K562 (cell line): Measurements from ENCODE around the gene EN2. TPM values are rescaled to one million over a fixed set of nuclear protein-coding genes. Genes with fewer than 3 reads are reported as not detected.

Source experiments
- ATAC-seq: fragments of 200-7000 bp; cut with Tn5 transposase; 3 replicates; pipeline ENCODE4 v1.9.1; 2020; ENCODE audit warnings: moderate library complexity
- BruUV-seq: library from RNA; stranded (reverse); fragments of 400-500 nt; replicated peaks from 2 replicates; lab custom pipeline; 2021; lab: Mats Ljungman, UMichigan
- CTCF ChIA-PET: fragments of 300-600 bp; formaldehyde crosslinking; extraction: SDS; loops from one replicate; lab custom pipeline; 2021; ENCODE audit warnings: low intra/inter-chr PET ratio; lab: Yijun Ruan, JAX
- POLR2A ChIA-PET: fragments of 300-600, 350-650 bp; sonication (Branson Sonifier 250); formaldehyde crosslinking; extraction: SDS; loops from one replicate; lab custom pipeline; 2021; ENCODE audit warnings: antibody characterized with exemption, inconsistent platforms; lab: Yijun Ruan, JAX
- DNase-seq, 4 experiments: peaks; one replicate each; pipeline versions ENCODE4 v3.0.0 to v3.0.0-alpha.2; 2011 to 2018; ENCODE audit warnings: low spot score in 3 of 4, mixed read lengths in 3 of 4; ENCODE audit errors: extremely low read depth in 1 of 4
- FAIRE-seq: peaks from 2 replicates; lab custom pipeline; 2011; peaks lifted over from hg19 to GRCh38; lab: Jason Lieb, UNC
- H2AFZ ChIP-seq: 2 replicates; pipeline ENCODE4 v1.6.0; 2011; ENCODE audit warnings: low read depth, low read length, control low read depth, inconsistent platforms
- H3K27ac ChIP-seq: fragments of 200-600 bp; 3 replicates; pipeline ENCODE4 v1.8.0; 2011; ENCODE audit warnings: low read depth, mild to moderate bottlenecking, control low read depth, inconsistent platforms, low read length, moderate library complexity, mixed read lengths; ENCODE audit errors: extremely low read depth
- H3K27me3 ChIP-seq, 2 experiments: fragments of 300-600 bp in 1 of 2; 2 replicates in 1 of 2; 3 replicates in 1 of 2; pipeline versions ENCODE4 v1.6.0 to v1.8.0; 2011; ENCODE audit warnings: inconsistent platforms in 2 of 2, low read length in 2 of 2, mild to moderate bottlenecking in 1 of 2, mixed read lengths in 1 of 2, moderate library complexity in 1 of 2; ENCODE audit not compliant: control insufficient read depth in 2 of 2, insufficient read depth in 2 of 2
- H3K36me3 ChIP-seq: fragments of 300-600 bp; 3 replicates; pipeline ENCODE4 v1.8.0; 2011; ENCODE audit warnings: mild to moderate bottlenecking, low read length, inconsistent platforms; ENCODE audit not compliant: control insufficient read depth, insufficient read depth
- H3K4me1 ChIP-seq, 2 experiments: fragments of 200-600 bp in 1 of 2; replicated peaks in 1 of 2; 2 replicates in 1 of 2; 3 replicates in 1 of 2; pipeline versions ENCODE4 v1.5.1 to v1.8.0; 2011; ENCODE audit warnings: inconsistent platforms in 2 of 2, low read length in 2 of 2, mild to moderate bottlenecking in 1 of 2, mixed read lengths in 1 of 2, moderate library complexity in 1 of 2; ENCODE audit not compliant: control insufficient read depth in 2 of 2, insufficient read depth in 2 of 2
- H3K4me2 ChIP-seq: 2 replicates; pipeline ENCODE4 v1.6.1; 2011; ENCODE audit warnings: low read length, control low read depth, inconsistent platforms, mixed read lengths; ENCODE audit not compliant: insufficient read depth
- H3K4me3 ChIP-seq: fragments of 200-600 bp; sonication (generic), shearing (Covaris generic); 2 replicates; pipeline ENCODE4 v1.5.1; 2016; ENCODE audit warnings: control low read depth, inconsistent platforms
- H3K79me2 ChIP-seq: fragments of 200-600 bp; 3 replicates; pipeline ENCODE4 v1.8.0; 2011; ENCODE audit warnings: low read length, inconsistent platforms; ENCODE audit not compliant: control insufficient read depth, insufficient read depth
- H3K9ac ChIP-seq, 2 experiments: 2 replicates each; pipeline versions ENCODE4 v1.6.0 to v1.6.1; 2011; ENCODE audit warnings: low read depth in 2 of 2, low read length in 2 of 2, control low read depth in 1 of 2, inconsistent platforms in 1 of 2, mild to moderate bottlenecking in 1 of 2, mixed read lengths in 1 of 2; ENCODE audit not compliant: insufficient read depth in 1 of 2
- H3K9me1 ChIP-seq: one replicate; pipeline ENCODE4 v1.6.0; 2011; ENCODE audit warnings: inconsistent platforms, mild to moderate bottlenecking, low read length, moderate library complexity; ENCODE audit not compliant: control insufficient read depth, insufficient read depth
- H3K9me3 ChIP-seq: replicated peaks from 2 replicates; pipeline ENCODE4 v1.5.1; 2011; ENCODE audit warnings: low read depth, low read length, inconsistent platforms; ENCODE audit not compliant: control insufficient read depth, insufficient read depth
- H4K20me1 ChIP-seq: replicated peaks from 2 replicates; pipeline ENCODE4 v1.6.1; 2011; ENCODE audit warnings: low read length, inconsistent platforms, mixed read lengths; ENCODE audit not compliant: control insufficient read depth, insufficient read depth
- CAMTA2 ChIP-seq: fragments of 250-450 bp; sonication (Bioruptor Pico); conservative IDR thresholded peaks from 2 replicates; pipeline ENCODE4 v1.5.1; 2022
- DLX4 ChIP-seq: fragments of 250-450 bp; sonication (Bioruptor Pico); IDR thresholded peaks from 2 replicates; pipeline ENCODE4 v1.6.1; 2021; ENCODE audit warnings: mild to moderate bottlenecking
- IRF2 ChIP-seq: sonication (generic); formaldehyde crosslinking; IDR thresholded peaks from 2 replicates; pipeline ENCODE4 v1.8.1; 2022; ENCODE audit warnings: mild to moderate bottlenecking, missing genetic modification reagents
- NCOA1 ChIP-seq: fragments of 450-650 bp; IDR thresholded peaks from 2 replicates; pipeline ENCODE4 v1.6.1; 2016; ENCODE audit warnings: low read depth
- PHF8 ChIP-seq: fragments of 200-600 bp; sonication (generic); IDR thresholded peaks from 2 replicates; pipeline ENCODE4 v1.6.1; 2012; ENCODE audit warnings: mixed run types, mild to moderate bottlenecking, inconsistent platforms, low read length, moderate library complexity, borderline replicate concordance
- POLR3A ChIP-seq: IDR thresholded peaks from 2 replicates; pipeline ENCODE4 v1.6.1; 2011; ENCODE audit warnings: borderline replicate concordance, mild to moderate bottlenecking, moderate library complexity; ENCODE audit not compliant: insufficient read length, insufficient read depth; ENCODE audit errors: extremely low read depth
- RNF219 ChIP-seq: fragments of 250-450 bp; sonication (Bioruptor Pico); IDR thresholded peaks from 2 replicates; pipeline ENCODE4 v1.5.0; 2022; ENCODE audit warnings: mild to moderate bottlenecking
- SREBF1 ChIP-seq: fragments of 150-350 bp; IDR thresholded peaks from 2 replicates; pipeline ENCODE4 v1.6.1; 2014; ENCODE audit warnings: antibody characterized with exemption, low read depth, low read length, borderline replicate concordance
- TAL1 ChIP-seq: fragments of 450-650 bp; IDR thresholded peaks from 2 replicates; pipeline ENCODE4 v1.6.1; 2016; ENCODE audit warnings: mild to moderate bottlenecking
- WHSC1 ChIP-seq: IDR thresholded peaks from one replicate; pipeline ENCODE4 v1.6.1; 2012; ENCODE audit warnings: low read length, control low read depth, inconsistent platforms
- ZNF253 ChIP-seq: fragments of 250-450 bp; sonication (Bioruptor Pico); conservative IDR thresholded peaks from 2 replicates; pipeline ENCODE4 v1.6.1; 2021; ENCODE audit warnings: mild to moderate bottlenecking
- ZNF707 ChIP-seq: fragments of 250-450 bp; sonication (Bioruptor Pico); conservative IDR thresholded peaks from 2 replicates; pipeline ENCODE4 v1.8.0; 2022; ENCODE audit warnings: inconsistent platforms, mild to moderate bottlenecking, moderate library complexity
- ZNF79 ChIP-seq: fragments of 250-450 bp; sonication (Bioruptor Pico); IDR thresholded peaks from 2 replicates; pipeline ENCODE4 v1.4.0; 2020; ENCODE audit warnings: low read depth, mild to moderate bottlenecking, moderate library complexity
- WGBS: fragments of 100-300 bp; shearing (Covaris generic); methylation state at CpG from one replicate; pipeline ENCODE4 v1.1.6; 2016; ENCODE audit warnings: low coverage, mixed read lengths; ENCODE audit not compliant: insufficient coverage; ENCODE audit errors: missing lambda C conversion rate; 5-methylcytosine and 5-hydroxymethylcytosine counted together
- in situ Hi-C: fragments of 300-500 bp; cut with MboI; formaldehyde crosslinking; loops from 4 replicates; pipeline ENCODE4 v1.15.0; 2018; ENCODE audit warnings: inconsistent platforms, mixed read lengths
- intact Hi-C: fragments of 100-400 bp; cut with micrococcal nuclease; formaldehyde crosslinking; loops from 2 replicates; pipeline ENCODE4 v1.14.2; 2022
- polyA plus RNA-seq, 8 experiments: library from polyadenylated mRNA; depleted of rRNA in 4 of 8; stranded (reverse) in 5 of 8; unstranded in 3 of 8; fragments of >200 nt; fragmentation: Nextera tagmentation in 2 of 8; fragmentation: Illumina TruSeq in 1 of 8; extraction: Ambion mirVana in 2 of 8; extraction: Trizol in 1 of 8; gene quantifications; 2 replicates each; pipeline versions ENCODE4 v1.2.1 to v1.2.3, GENCODE V29; 2011 to 2014; ENCODE audit warnings: inconsistent platforms in 1 of 8, missing spikeins in 1 of 8
- total RNA-seq, 7 experiments: library from RNA; depleted of rRNA in 6 of 7; stranded (reverse); fragments of >200 nt in 6 of 7; fragmentation: Illumina TruSeq in 2 of 7; extraction: Trizol in 2 of 7; gene quantifications; 2 replicates each; pipeline versions ENCODE4 v1.2.1 to v1.2.3, GENCODE V29; 2011 to 2021; ENCODE audit warnings: low replicate concordance in 1 of 7

EN2 gene
- total and polyA plus RNA-seq, 9 of the 15 experiments (the other 6 are each of a cell fraction or from before 2014, with no cell fraction given) = 0.04 TPM; not detected in 7

GRCh38 chr7:155418941-155419755 is 38.8 kb upstream of the EN2 start:
- under 1% methylated on average over 16 of the region's 16 CpGs for WGBS
- H3K27me3 ChIP-seq = peaks cover 67 to 89% of the 10 kb centered on the region in 2 experiments
- in situ Hi-C loops = no loop called here

More at GRCh38 chr7:155418941-155419755, 38.8 kb upstream of the EN2 start:
- no peaks in the 10 kb centered on the region; a peak in 1 of 5 replicates for H3K4me1 ChIP-seq
- ChIA-PET CTCF (no interaction called here), POLR2A (interaction anchor here (0.6 kb wide), 1 partner anchor 214 kb away, joined by 3 read pairs; no protein-coding TSS in a partner anchor)
- H3K79me2 ChIP-seq = no peaks in the 10 kb centered on the region
- DNase-seq = no peak
- no peak for FAIRE-seq
- H3K27ac ChIP-seq = no peak overlapping the region
- H3K9ac ChIP-seq = no peak overlapping the region
- no peaks in the 10 kb centered on the region for H3K36me3 ChIP-seq
- peaks cover 2% of the 10 kb centered on the region for H3K9me1 ChIP-seq
- intact Hi-C loops = no loop called here
- no peak for ATAC-seq
- peaks cover 7% of the 10 kb centered on the region for H4K20me1 ChIP-seq
- BruUV-seq = no TSS peak
- no peak overlapping the region for H3K4me3 ChIP-seq
- H3K4me2 ChIP-seq = no peak overlapping the region
- H2AFZ ChIP-seq = no peak overlapping the region
- no peaks in the 10 kb centered on the region; the same call in 1 of the 2 replicates for H3K9me3 ChIP-seq
- TF ChIP-seq ZNF79 (no peak), CAMTA2 (CRISPR knock-in tag) (no peak), ZNF253 (CRISPR knock-in tag) (no peak), POLR3A (no peak), DLX4 (CRISPR knock-in tag) (no peak), SREBF1 (no peak), IRF2 (CRISPR knock-in tag) (no peak), PHF8 (no peak), ZNF707 (no peak), NCOA1 (no peak), RNF219 (no peak), TAL1 (no peak), WHSC1 (no peak)
